ENCODE measurements around the gene CTTNBP2.

CTTNBP2 gene

GRCh38 chr7:117724898-117725297, 148.3 kb downstream of the CTTNBP2 start:
- ChIA-PET CTCF (interaction anchor here (1.1 kb wide), 1 partner anchor 9 kb away, joined by 7 read pairs; no protein-coding TSS in a partner anchor), POLR2A (no interaction called here)
- no peak overlapping the region for H3K4me3 ChIP-seq (ENCODE audit: low read depth, low read length)
- no peaks in the 10 kb centered on the region for H3K4me1 ChIP-seq (ENCODE audit: control insufficient read depth, insufficient read depth, low read length)
- TF ChIP-seq REPIN1 (tag by site-specific recombination; IDR thresholded peaks at IDR 0.05; ENCODE audit: low read depth): no peak
- TF ChIP-seq ZNF776 (tag by site-specific recombination; IDR thresholded peaks at IDR 0.05; ENCODE audit: borderline replicate concordance): no peak
- no peak for TF ChIP-seq INSM2 (tag by site-specific recombination; IDR thresholded peaks at IDR 0.05)
- no peak for TF ChIP-seq AEBP2 (tag by site-specific recombination; IDR thresholded peaks at IDR 0.05; ENCODE audit: borderline replicate concordance)
- no peak for TF ChIP-seq ZNF341 (tag by site-specific recombination; IDR thresholded peaks at IDR 0.05; ENCODE audit: low read depth)
- TF ChIP-seq ZFP3 (tag by site-specific recombination; IDR thresholded peaks at IDR 0.05; ENCODE audit: low read depth): no peak
- no peak for TF ChIP-seq SP7 (tag by site-specific recombination; IDR thresholded peaks at IDR 0.05)
- no peak for TF ChIP-seq ZNF544 (tag by site-specific recombination; IDR thresholded peaks at IDR 0.05)
- no peak for TF ChIP-seq ZBTB10 (tag by site-specific recombination; IDR thresholded peaks at IDR 0.05)
- TF ChIP-seq ZNF354C (tag by site-specific recombination; IDR thresholded peaks at IDR 0.05; ENCODE audit: borderline replicate concordance, low read depth): no peak
- H3K9me3 ChIP-seq (ENCODE audit: control insufficient read depth, insufficient read depth, low read depth, low read length): no peaks in the 10 kb centered on the region
- peaks cover 0 to 5% of the 10 kb centered on the region in 2 experiments; a peak in 1 of 3 replicates for H3K36me3 ChIP-seq (ENCODE audit: control insufficient read depth in 2 of 2, insufficient read depth in 1 of 2, low read length in 2 of 2)
- H3K27ac ChIP-seq (ENCODE audit: extremely low read depth, low read depth, low read length): no peak overlapping the region

- Histone ChIP-seq H3K9me3 (ENCODE audit: control insufficient read depth, insufficient read depth, low read depth, low read length) (no peaks in the 10 kb centered on the region), H3K36me3 (ENCODE audit: control insufficient read depth in 2 of 2, insufficient read depth in 1 of 2, low read length in 2 of 2) (peaks cover 0 to under 1% of the 10 kb centered on the region in 2 experiments; a peak in 2 of 3 replicates), H3K4me1 (ENCODE audit: control insufficient read depth, insufficient read depth, low read length) (no peaks in the 10 kb centered on the region), H3K27ac (ENCODE audit: extremely low read depth, low read depth, low read length) (no peak overlapping the region), H3K4me3 (ENCODE audit: low read depth, low read length) (no peak overlapping the region)
- CTCF ChIA-PET: interaction anchor here (0.6 to 1.0 kb wide), 2 partner anchors 47 to 382 kb away, joined by 3 read pairs; no protein-coding TSS in a partner anchor
- POLR2A ChIA-PET: no interaction called here
- TF ChIP-seq BCL6B (tag by site-specific recombination; IDR thresholded peaks at IDR 0.05) (no peak), ZBTB44 (tag by site-specific recombination; IDR thresholded peaks at IDR 0.05) (no peak), INSM2 (tag by site-specific recombination; IDR thresholded peaks at IDR 0.05) (no peak), ZNF280C (tag by site-specific recombination; IDR thresholded peaks at IDR 0.05) (no peak), ZNF391 (tag by site-specific recombination; IDR thresholded peaks at IDR 0.05; ENCODE audit: borderline replicate concordance, low read depth) (no peak), ZNF626 (tag by site-specific recombination; IDR thresholded peaks at IDR 0.05) (no peak), OSR2 (tag by site-specific recombination; IDR thresholded peaks at IDR 0.05) (no peak), ZNF146 (tag by site-specific recombination; IDR thresholded peaks at IDR 0.05) (no peak), ZNF791 (tag by site-specific recombination; IDR thresholded peaks at IDR 0.05) (no peak), WT1 (tag by site-specific recombination; IDR thresholded peaks at IDR 0.05) (no peak), ZNF701 (tag by site-specific recombination; IDR thresholded peaks at IDR 0.05) (no peak), ZNF416 (tag by site-specific recombination; IDR thresholded peaks at IDR 0.05) (no peak), ZNF558 (tag by site-specific recombination; IDR thresholded peaks at IDR 0.05) (no peak)
Observed at GRCh38 chr7:117719377-117719776, 153.9 kb downstream of the CTTNBP2 start.
